ENCODE measurements around the gene FGD2. TPM values are rescaled to one million over a fixed set of nuclear protein-coding genes. Genes with fewer than 3 reads are reported as not detected.

The FGD2 gene, protein sequence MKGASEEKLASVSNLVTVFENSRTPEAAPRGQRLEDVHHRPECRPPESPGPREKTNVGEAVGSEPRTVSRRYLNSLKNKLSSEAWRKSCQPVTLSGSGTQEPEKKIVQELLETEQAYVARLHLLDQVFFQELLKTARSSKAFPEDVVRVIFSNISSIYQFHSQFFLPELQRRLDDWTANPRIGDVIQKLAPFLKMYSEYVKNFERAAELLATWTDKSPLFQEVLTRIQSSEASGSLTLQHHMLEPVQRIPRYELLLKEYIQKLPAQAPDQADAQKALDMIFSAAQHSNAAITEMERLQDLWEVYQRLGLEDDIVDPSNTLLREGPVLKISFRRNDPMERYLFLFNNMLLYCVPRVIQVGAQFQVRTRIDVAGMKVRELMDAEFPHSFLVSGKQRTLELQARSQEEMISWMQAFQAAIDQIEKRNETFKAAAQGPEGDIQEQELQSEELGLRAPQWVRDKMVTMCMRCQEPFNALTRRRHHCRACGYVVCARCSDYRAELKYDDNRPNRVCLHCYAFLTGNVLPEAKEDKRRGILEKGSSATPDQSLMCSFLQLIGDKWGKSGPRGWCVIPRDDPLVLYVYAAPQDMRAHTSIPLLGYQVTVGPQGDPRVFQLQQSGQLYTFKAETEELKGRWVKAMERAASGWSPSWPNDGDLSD
- total RNA-seq, result 1 to 10 TPM; 1.5 to 2.1 TPM

DNA sequence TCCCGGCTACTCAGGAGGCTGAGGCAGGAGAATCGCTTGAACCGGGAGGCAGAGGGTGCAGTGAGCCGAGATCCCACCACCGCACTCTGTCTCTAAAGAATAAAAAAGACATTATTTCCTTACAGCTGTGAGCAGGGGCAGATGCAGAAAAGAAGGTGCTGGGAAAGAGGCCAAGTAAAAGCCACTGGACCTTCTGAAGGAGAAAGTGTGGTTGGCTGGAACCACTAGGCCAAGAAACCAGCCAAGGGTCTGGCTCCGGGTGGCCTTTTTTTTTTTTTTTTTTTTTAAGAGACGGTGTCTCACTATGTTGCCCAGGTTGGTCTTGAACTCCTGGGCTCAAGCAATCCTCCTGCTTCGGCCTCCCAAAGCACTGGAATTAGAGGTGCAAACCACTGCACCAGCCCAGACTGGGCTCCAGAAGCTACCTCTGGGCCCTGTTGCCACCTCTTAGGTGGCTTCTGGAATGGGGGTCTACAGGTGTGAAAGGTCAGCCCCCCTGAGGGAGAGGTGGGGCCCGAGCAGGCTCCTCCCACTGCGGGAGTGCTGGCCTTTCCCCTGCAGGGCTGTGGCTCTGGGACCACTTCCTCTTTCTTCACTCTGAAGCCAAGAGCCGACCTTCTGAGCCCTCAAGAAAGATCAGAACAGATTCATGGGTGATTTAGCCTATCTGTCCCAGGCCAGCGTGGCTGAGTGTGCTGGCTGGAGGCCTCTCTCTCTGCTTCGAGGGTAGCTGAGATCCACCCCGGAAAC, at the start of gene FGD2:
Gene FGD2, plus strand, starts transcription at position 595 of the 750 bp plus-strand sequence. CDS start 163 bp downstream, outside the sequence.
- POLR2A ChIA-PET, result no interaction called here
- Mint-ChIP-seq H3K27ac (peak within 1 kb of the TSS; percentile 75), H3K9me3 (no peaks in the 10 kb centered on the region), H3K4me3 (peak within 1 kb of the TSS; percentile 26), H3K4me1 (peaks cover 22% of the 10 kb centered on the region), H3K36me3 (ENCODE audit: low read depth) (no peaks in the 10 kb centered on the region), H3K27me3 (peaks cover 2% of the 10 kb centered on the region)
- CTCF ChIA-PET, result interaction anchor here (0.5 to 3.2 kb wide), 2 partner anchors 13 to 139 kb away, joined by 3 to 40 read pairs; no protein-coding TSS in a partner anchor
- DNase-seq, result no peak

GRCh38 chr6:36955671-36956445, 49.6 kb upstream of the FGD2 start:
- Mint-ChIP-seq H3K4me1 (peaks cover 56% of the 10 kb centered on the region), H3K36me3 (ENCODE audit: low read depth) (peaks cover 3% of the 10 kb centered on the region), H3K9me3 (no peaks in the 10 kb centered on the region), H3K27me3 (no peaks in the 10 kb centered on the region), H3K4me3 (peak overlapping the region; percentile 63), H3K27ac (peak overlapping the region; percentile 76)
- no peak for DNase-seq
- ChIA-PET POLR2A (no interaction called here), CTCF (interaction anchor here (0.6 to 3.4 kb wide), 8 partner anchors 8 to 173 kb away, joined by 3 to 12 read pairs (median 4); no protein-coding TSS in a partner anchor)

DNA sequence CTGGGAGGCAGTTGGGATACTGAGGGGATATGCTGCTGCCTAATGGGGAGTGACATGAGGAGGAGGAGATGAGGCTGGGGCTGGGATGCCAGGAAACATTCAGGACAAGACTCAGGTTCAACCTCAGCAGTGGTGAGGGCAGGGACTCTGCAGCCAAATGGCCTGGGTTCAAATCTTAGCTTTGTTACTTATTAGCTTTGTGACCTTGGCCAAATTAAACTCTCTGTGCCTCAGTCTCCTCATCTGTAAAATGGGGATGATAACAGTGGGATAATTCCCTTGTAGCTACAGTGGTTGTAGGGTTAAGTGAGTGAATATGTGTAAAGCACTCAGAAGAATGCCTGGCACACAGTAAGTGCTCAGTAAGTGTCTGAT, 49.0 kb upstream of the FGD2 start:
- peaks cover 3% of the 10 kb centered on the region for H3K36me3 Mint-ChIP-seq (ENCODE audit: low read depth)
- peak overlapping the region; percentile 47 for H3K27ac Mint-ChIP-seq
- no peak for DNase-seq
- H3K9me3 Mint-ChIP-seq, result no peaks in the 10 kb centered on the region
- peak overlapping the region; percentile 63 for H3K4me3 Mint-ChIP-seq
- H3K4me1 Mint-ChIP-seq, result peaks cover 60% of the 10 kb centered on the region
- ChIA-PET POLR2A (no interaction called here), CTCF (interaction anchor here (0.7 to 3.4 kb wide), 10 partner anchors 7 to 197 kb away, joined by 3 to 12 read pairs (median 4); no protein-coding TSS in a partner anchor)
- no peaks in the 10 kb centered on the region for H3K27me3 Mint-ChIP-seq

DNA sequence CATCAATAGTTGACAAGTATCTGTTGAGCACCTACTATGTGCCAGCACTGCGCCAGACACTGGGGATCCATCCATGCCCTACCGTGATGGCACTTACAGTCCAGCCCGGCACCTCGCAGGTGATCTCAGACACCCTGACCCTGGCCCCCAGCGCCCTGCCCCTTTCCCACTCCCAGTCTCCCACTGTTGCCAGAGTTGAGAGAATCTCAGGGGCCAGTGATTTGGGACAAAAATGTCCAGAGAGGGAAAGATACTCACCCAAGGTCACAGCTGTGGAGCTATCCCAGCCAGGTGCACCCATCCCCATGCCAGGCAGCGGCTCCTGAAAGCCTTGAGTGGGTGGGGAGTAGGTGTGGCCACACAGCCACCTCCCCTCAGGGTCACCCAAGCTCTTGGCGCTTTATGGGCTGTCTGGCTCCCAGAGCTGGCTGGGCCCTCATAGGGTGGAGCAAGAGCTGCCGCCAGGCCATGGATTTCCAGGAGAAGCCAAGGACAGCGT, 47.6 kb upstream of the FGD2 start:
- ChIA-PET CTCF (interaction anchor here (1.7 kb wide), 1 partner anchor 188 kb away, joined by 3 read pairs; no protein-coding TSS in a partner anchor), POLR2A (no interaction called here)
- peaks cover 5% of the 10 kb centered on the region for H3K36me3 Mint-ChIP-seq (ENCODE audit: low read depth)
- H3K9me3 Mint-ChIP-seq, result no peaks in the 10 kb centered on the region
- peaks cover 70% of the 10 kb centered on the region for H3K4me1 Mint-ChIP-seq
- no peak for DNase-seq
- H3K4me3 Mint-ChIP-seq, result no peak overlapping the region
- no peak overlapping the region for H3K27ac Mint-ChIP-seq
- no peaks in the 10 kb centered on the region for H3K27me3 Mint-ChIP-seq

DNA sequence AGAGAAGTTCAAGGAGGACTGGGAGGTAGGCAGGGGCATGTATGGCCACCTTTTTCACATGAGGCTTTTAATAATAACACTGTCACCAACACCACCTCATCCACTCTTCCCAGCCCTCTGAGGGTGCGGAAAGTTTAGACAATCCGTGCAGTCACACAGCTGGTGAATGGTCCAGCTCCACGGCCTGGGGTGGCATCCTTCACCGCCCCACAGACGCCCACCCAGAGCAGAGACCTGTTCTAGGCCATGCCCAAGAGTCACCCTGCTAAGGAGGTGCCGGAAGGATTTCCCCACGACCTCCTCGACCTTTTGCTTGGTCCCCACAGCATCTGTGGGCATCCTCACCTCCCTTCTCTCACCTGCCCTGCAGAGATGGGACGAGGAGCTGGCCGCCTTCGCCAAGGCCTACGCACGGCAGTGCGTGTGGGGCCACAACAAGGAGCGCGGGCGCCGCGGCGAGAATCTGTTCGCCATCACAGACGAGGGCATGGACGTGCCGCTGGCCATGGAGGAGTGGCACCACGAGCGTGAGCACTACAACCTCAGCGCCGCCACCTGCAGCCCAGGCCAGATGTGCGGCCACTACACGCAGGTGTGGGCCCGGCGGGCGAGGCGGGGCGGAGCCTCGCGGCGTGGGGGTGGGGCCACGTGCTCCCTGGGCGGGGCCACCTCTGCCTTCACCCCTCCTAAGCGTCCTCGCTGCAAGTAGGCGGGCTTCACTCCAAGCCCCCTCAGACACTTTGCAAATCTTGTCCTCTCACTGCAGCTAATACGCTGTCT, 46.5 kb upstream of the FGD2 start:
- Mint-ChIP-seq H3K36me3 (ENCODE audit: low read depth) (peaks cover 6% of the 10 kb centered on the region), H3K4me1 (peaks cover 72% of the 10 kb centered on the region), H3K4me3 (no peak overlapping the region), H3K27me3 (no peaks in the 10 kb centered on the region), H3K9me3 (no peaks in the 10 kb centered on the region), H3K27ac (no peak overlapping the region)
- DNase-seq, result no peak
- ChIA-PET POLR2A (no interaction called here), CTCF (interaction anchor here (0.9 to 1.3 kb wide), 2 partner anchors 21 to 1531 kb away, joined by 3 read pairs; no protein-coding TSS in a partner anchor)

DNA sequence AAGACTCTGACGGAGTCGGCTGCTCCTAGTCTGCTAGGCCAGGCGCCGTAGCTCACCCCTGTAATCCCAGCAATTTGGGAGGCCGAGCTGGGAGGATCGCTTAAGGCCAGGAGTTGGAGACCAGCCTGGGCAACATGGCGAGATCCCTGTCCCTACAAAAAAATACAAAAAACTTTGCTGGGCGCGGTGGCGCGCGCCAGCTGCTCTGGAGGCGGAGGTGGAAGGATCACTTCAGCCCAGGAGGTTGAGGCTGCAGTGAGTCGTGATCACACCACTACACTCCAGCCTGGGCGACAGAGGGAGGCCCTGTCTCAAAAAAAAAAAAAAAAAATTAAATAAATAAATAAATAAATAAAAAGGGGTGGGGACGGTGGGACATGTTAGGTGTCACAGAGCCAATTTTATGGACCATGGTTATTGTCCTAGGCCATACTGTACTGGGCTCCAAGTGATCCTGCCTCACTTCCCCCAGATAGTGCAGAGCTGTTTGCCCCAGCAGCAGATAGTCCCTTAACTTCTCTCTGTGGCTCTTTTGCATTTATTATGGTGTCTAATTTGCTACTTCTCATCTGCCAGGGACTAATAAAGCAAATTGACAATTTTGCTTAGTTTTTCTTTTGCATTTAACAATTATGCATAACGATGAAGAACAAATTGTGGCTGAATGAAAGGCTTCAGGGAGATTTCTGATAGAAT, 45.8 kb upstream of the FGD2 start:
- H3K27me3 Mint-ChIP-seq, result no peaks in the 10 kb centered on the region
- POLR2A ChIA-PET, result no interaction called here
- no peak for DNase-seq
- peaks cover 9% of the 10 kb centered on the region for H3K36me3 Mint-ChIP-seq (ENCODE audit: low read depth)
- H3K4me1 Mint-ChIP-seq, result peaks cover 72% of the 10 kb centered on the region
- H3K9me3 Mint-ChIP-seq, result no peaks in the 10 kb centered on the region
- H3K27ac Mint-ChIP-seq, result no peak overlapping the region
- CTCF ChIA-PET, result interaction anchor here (0.9 to 1.3 kb wide), 2 partner anchors 22 to 1531 kb away, joined by 3 read pairs; no protein-coding TSS in a partner anchor
- H3K4me3 Mint-ChIP-seq, result no peak overlapping the region

DNA sequence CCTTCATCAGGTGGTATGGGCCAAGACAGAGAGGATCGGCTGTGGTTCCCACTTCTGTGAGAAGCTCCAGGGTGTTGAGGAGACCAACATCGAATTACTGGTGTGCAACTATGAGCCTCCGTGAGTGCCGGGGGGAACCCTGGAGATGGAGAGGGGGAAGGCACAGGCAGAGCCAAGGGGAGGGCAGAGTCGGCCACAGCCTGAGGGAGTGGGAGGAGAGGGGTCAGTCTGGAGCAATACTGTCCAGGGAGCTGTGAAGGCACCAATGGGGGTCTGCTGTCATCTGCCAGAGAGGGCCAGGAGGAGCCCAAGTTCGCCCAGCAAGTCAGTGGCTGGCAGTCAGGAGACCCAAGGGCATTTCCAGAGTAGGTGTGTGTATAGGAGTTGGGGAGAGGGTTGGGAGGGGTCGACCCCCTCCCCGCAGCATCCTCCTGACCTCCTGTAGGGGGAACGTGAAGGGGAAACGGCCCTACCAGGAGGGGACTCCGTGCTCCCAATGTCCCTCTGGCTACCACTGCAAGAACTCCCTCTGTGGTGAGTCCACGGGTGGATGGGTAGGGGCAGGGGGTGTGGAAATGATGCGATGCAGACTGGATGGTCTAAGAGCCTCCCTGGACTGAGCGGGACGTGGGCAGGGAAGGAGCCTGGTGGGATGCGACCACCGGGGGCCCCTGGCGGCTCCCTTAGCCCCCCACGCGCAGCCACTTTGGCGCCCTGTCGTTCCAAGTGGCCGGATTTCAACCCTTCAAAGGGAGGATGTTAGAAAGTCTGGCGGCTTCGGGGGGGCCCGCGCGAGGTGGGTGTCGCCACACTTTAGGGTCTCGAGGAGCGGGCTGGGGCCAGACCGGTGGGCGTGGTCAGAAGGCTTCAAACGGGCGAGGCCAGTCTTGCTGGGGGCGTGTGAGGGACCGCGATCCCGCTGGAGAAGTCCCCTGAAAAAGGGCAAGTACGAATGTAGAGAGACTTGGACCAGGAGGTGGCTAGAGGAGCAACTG, 43.7 kb upstream of the FGD2 start:
- ChIA-PET CTCF (interaction anchor here (2.7 kb wide), 1 partner anchor 7 kb away, joined by 12 read pairs; the partner anchor contains the start of gene PI16), POLR2A (no interaction called here)
- no peak for DNase-seq
- Mint-ChIP-seq H3K27me3 (no peaks in the 10 kb centered on the region), H3K36me3 (ENCODE audit: low read depth) (peaks cover 18% of the 10 kb centered on the region), H3K4me1 (peaks cover 62% of the 10 kb centered on the region), H3K4me3 (no peak overlapping the region), H3K9me3 (no peaks in the 10 kb centered on the region), H3K27ac (peak overlapping the region; percentile 71)

DNA sequence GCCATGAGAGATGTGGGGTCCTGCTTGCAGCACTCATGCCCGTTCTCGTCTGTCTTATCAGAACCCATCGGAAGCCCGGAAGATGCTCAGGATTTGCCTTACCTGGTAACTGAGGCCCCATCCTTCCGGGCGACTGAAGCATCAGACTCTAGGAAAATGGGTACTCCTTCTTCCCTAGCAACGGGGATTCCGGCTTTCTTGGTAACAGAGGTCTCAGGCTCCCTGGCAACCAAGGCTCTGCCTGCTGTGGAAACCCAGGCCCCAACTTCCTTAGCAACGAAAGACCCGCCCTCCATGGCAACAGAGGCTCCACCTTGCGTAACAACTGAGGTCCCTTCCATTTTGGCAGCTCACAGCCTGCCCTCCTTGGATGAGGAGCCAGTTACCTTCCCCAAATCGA, 42.6 kb upstream of the FGD2 start:
- POLR2A ChIA-PET, result interaction anchor here (1.1 kb wide), 1 partner anchor 452 kb away, joined by 5 read pairs; no protein-coding TSS in a partner anchor
- Mint-ChIP-seq H3K4me1 (peaks cover 56% of the 10 kb centered on the region), H3K27ac (peak overlapping the region; percentile 87), H3K27me3 (no peaks in the 10 kb centered on the region), H3K36me3 (ENCODE audit: low read depth) (peaks cover 24% of the 10 kb centered on the region), H3K9me3 (no peaks in the 10 kb centered on the region), H3K4me3 (peak overlapping the region; percentile 37)
- peak; percentile 89 for DNase-seq
- CTCF ChIA-PET, result interaction anchor here (0.9 to 2.7 kb wide), 2 partner anchors 8 to 11 kb away, joined by 3 to 12 read pairs; partner anchors contain the start of gene PI16

GRCh38 chr6:36963451-36964290, 41.8 kb upstream of the FGD2 start:
- no peaks in the 10 kb centered on the region for H3K9me3 Mint-ChIP-seq
- POLR2A ChIA-PET, result interaction anchor here (1.1 kb wide), 1 partner anchor 453 kb away, joined by 5 read pairs; no protein-coding TSS in a partner anchor
- DNase-seq, result peak; percentile 56
- CTCF ChIA-PET, result interaction anchor here (0.6 to 2.7 kb wide), 4 partner anchors 9 to 398 kb away, joined by 3 to 12 read pairs (median 4); partner anchors contain the start of gene PI16
- H3K36me3 Mint-ChIP-seq (ENCODE audit: low read depth), result peaks cover 30% of the 10 kb centered on the region
- no peak overlapping the region for H3K4me3 Mint-ChIP-seq
- no peaks in the 10 kb centered on the region for H3K27me3 Mint-ChIP-seq
- H3K4me1 Mint-ChIP-seq, result peaks cover 56% of the 10 kb centered on the region
- H3K27ac Mint-ChIP-seq, result peak overlapping the region; percentile 87

All from activated CD4-positive, alpha-beta T cell treated with anti-CD3 and anti-CD28 coated beads, Interleukin-2, amount 10 ng/mL, durations not matched to agents 7 days and 5 days (primary cell).